Nephron progenitor cell (in vitro differentiated cells): ENCODE results near the gene DCAF8L2.

ENCODE experiments used
- DNase-seq: peaks from one replicate; pipeline ENCODE4 v3.0.0; 2021
- H3K27ac Mint-ChIP-seq: 2 replicates; pipeline ENCODE4 v1.8.0; 2021; ENCODE audit warnings: mild to moderate bottlenecking, moderate library complexity, mixed read lengths
- H3K27me3 Mint-ChIP-seq: 2 replicates; pipeline ENCODE4 v1.8.0; 2021; ENCODE audit warnings: mild to moderate bottlenecking, low read depth, mixed read lengths; ENCODE audit not compliant: poor library complexity
- H3K36me3 Mint-ChIP-seq: 2 replicates; pipeline ENCODE4 v1.8.0; 2021; ENCODE audit warnings: low read depth, mixed read lengths
- H3K4me1 Mint-ChIP-seq: 2 replicates; pipeline ENCODE4 v1.8.0; 2021; ENCODE audit warnings: mixed read lengths
- H3K4me3 Mint-ChIP-seq: 2 replicates; pipeline ENCODE4 v1.8.0; 2021; ENCODE audit warnings: mild to moderate bottlenecking, moderate library complexity, mixed read lengths
- H3K9me3 Mint-ChIP-seq: 2 replicates; pipeline ENCODE4 v1.8.0; 2021; ENCODE audit warnings: mild to moderate bottlenecking, moderate library complexity, mixed read lengths
- CTCF ChIP-seq: fragments of 200-600 bp; sonication (generic); IDR thresholded peaks from 2 replicates; pipeline ENCODE4 v1.5.0; 2021; ENCODE audit warnings: antibody characterized with exemption

Gene DCAF8L2

GRCh38 chrX:27571164-27571563, 19.0 kb upstream of the DCAF8L2 start:
- Mint-ChIP-seq H3K27ac (no peak overlapping the region), H3K4me1 (no peaks in the 10 kb centered on the region)

GRCh38 chrX:27575565-27575964, 14.6 kb upstream of the DCAF8L2 start:
- DNase-seq, result no peak
- Mint-ChIP-seq H3K9me3 (peaks cover 35% of the 10 kb centered on the region), H3K27ac (no peak overlapping the region), H3K4me3 (no peak overlapping the region), H3K27me3 (no peaks in the 10 kb centered on the region), H3K36me3 (no peaks in the 10 kb centered on the region), H3K4me1 (no peaks in the 10 kb centered on the region)
- no peak for TF ChIP-seq CTCF

More at GRCh38 chrX:27571164-27571563, 19.0 kb upstream of the DCAF8L2 start:
- Mint-ChIP-seq H3K4me3 (no peak overlapping the region), H3K9me3 (peaks cover 35% of the 10 kb centered on the region), H3K36me3 (no peaks in the 10 kb centered on the region), H3K27me3 (no peaks in the 10 kb centered on the region)
- TF ChIP-seq CTCF, result no peak
- DNase-seq, result no peak

- no peak for DNase-seq
- no peak overlapping the region for H3K27ac Mint-ChIP-seq
- no peaks in the 10 kb centered on the region for H3K4me1 Mint-ChIP-seq
These were observed 6.2 kb upstream of the DCAF8L2 start for GRCh38 chrX:27583976-27584375.

GRCh38 chrX:27591938-27592337, 1.8 kb downstream of the DCAF8L2 start:
- Mint-ChIP-seq H3K4me3 (no peak overlapping the region), H3K4me1 (no peaks in the 10 kb centered on the region), H3K36me3 (no peaks in the 10 kb centered on the region), H3K27me3 (no peaks in the 10 kb centered on the region), H3K27ac (no peak overlapping the region), H3K9me3 (peaks cover 17% of the 10 kb centered on the region)
- no peak for DNase-seq
- no peak for TF ChIP-seq CTCF

More at GRCh38 chrX:27583976-27584375, 6.2 kb upstream of the DCAF8L2 start:
- Mint-ChIP-seq H3K27me3 (no peaks in the 10 kb centered on the region), H3K9me3 (peaks cover 8% of the 10 kb centered on the region), H3K4me3 (no peak overlapping the region), H3K36me3 (no peaks in the 10 kb centered on the region)
- no peak for TF ChIP-seq CTCF

DNA sequence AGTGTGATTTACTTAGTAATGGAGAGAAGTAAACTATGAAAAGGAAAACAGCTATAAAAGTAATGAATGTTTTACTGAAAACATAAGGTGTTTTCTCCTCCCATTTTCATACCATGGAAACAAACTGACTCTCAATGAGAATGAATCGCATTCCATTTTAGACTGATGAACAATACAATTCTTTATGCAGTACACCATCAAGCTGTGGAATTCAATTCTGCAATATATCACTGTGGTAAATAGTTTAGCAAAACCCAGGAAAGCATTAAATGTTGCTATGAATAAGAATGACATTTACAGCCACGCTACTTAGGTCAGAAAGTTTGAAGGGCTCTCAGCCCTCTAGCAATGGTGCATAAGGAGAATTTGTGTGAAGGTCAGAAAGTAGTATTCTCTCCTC, 7.4 kb downstream of the DCAF8L2 start:
- Mint-ChIP-seq H3K4me3 (no peak overlapping the region), H3K27ac (no peak overlapping the region), H3K27me3 (no peaks in the 10 kb centered on the region), H3K36me3 (no peaks in the 10 kb centered on the region), H3K4me1 (no peaks in the 10 kb centered on the region), H3K9me3 (peaks cover 20% of the 10 kb centered on the region)
- no peak for TF ChIP-seq CTCF
- no peak for DNase-seq

DNA sequence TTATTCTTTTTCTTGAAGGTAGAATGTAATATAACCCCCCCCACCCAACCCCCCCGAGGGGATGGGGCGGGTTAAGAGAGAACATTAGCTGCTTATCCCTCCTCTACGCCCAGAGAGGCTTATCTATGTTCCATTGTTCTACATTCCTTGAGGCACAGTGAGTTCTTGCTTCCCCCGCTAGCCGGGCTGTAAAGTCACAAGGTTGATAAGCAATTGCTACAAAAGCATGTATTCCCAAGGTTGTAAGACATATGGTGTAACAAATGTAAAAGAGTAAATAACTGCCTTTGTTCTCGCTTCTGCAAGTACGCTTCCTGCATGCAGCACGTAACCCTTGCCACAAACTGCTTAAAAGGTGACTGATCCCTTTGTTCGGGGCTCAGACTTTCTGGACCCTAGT, 8.2 kb downstream of the DCAF8L2 start:
- DNase-seq, result no peak
- TF ChIP-seq CTCF, result no peak
- H3K27ac Mint-ChIP-seq, result no peak overlapping the region

More for the DNA sequence above, 8.2 kb downstream of the DCAF8L2 start:
- Mint-ChIP-seq H3K4me1 (no peaks in the 10 kb centered on the region), H3K4me3 (no peak overlapping the region), H3K27me3 (no peaks in the 10 kb centered on the region), H3K36me3 (no peaks in the 10 kb centered on the region), H3K9me3 (peaks cover 15% of the 10 kb centered on the region)
